Measurements from ENCODE around the gene FAM3C.

Gene FAM3C

DNA sequence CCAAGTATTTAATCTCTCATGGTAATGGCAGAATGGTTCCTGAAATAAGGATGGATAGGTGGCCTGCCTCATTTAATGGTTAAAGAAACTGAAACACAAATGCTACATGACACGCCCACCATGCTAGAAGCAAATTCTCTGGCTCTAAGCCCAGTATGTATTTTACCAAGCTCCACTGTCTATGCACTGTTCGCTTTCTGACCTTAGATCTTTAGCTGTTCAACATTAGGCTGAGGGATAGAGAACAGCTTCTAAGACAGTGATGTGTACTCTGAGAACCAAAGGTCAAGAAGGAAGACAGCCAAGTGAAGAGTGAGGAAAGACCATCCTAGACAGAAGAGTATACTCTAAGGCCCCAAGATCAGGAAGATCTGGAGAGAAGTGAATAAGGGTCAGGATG lies 26.6 kb downstream of the FAM3C start:
- peak; percentile 51 for DNase-seq (ENCODE audit: low read depth)
- TF ChIP-seq, protein P1, sequence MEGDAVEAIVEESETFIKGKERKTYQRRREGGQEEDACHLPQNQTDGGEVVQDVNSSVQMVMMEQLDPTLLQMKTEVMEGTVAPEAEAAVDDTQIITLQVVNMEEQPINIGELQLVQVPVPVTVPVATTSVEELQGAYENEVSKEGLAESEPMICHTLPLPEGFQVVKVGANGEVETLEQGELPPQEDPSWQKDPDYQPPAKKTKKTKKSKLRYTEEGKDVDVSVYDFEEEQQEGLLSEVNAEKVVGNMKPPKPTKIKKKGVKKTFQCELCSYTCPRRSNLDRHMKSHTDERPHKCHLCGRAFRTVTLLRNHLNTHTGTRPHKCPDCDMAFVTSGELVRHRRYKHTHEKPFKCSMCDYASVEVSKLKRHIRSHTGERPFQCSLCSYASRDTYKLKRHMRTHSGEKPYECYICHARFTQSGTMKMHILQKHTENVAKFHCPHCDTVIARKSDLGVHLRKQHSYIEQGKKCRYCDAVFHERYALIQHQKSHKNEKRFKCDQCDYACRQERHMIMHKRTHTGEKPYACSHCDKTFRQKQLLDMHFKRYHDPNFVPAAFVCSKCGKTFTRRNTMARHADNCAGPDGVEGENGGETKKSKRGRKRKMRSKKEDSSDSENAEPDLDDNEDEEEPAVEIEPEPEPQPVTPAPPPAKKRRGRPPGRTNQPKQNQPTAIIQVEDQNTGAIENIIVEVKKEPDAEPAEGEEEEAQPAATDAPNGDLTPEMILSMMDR (IDR thresholded peaks at IDR 0.05; ENCODE audit: low read depth, low read length, missing control alignments) = no peak
- no peak overlapping the region; the same call in 1 of the 2 replicates for H3K4me3 ChIP-seq (ENCODE audit: low read depth, low read length)

- no peak overlapping the region for H3K4me3 ChIP-seq (ENCODE audit: low read depth, low read length)
- DNase-seq (ENCODE audit: low read depth) = no peak
- TF ChIP-seq, protein P1 (IDR thresholded peaks at IDR 0.05; ENCODE audit: low read depth, low read length, missing control alignments) = peak; percentile 49
Measured at GRCh38 chr7:121366852-121367431, 29.2 kb downstream of the FAM3C start.

DNA sequence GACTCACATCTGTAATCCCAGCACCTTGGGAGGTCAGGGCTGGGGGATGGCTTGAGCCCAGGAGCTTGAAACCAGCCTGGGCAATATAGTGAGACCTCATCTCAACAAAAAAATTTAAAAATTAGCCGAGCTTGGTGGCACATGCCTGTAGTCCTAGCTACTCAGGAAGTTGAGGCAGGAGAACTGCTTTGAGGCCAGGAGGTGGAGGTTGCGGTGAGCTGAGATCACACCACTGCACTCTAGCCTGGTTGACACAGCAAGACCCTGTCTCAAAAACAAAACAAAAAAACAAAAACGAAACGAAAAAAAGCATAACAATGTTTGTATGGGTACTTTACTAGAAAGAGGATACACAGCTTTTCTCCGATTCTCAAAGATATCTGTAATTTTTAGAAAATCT lies 35.5 kb downstream of the FAM3C start:
- TF ChIP-seq, protein P1 (IDR thresholded peaks at IDR 0.05; ENCODE audit: low read depth, low read length, missing control alignments) = no peak
- H3K4me3 ChIP-seq (ENCODE audit: low read depth, low read length) = no peak overlapping the region
- no peak for DNase-seq (ENCODE audit: low read depth)

- TF ChIP-seq, protein P1 (IDR thresholded peaks at IDR 0.05; ENCODE audit: low read depth, low read length, missing control alignments) = no peak
- H3K4me3 ChIP-seq (ENCODE audit: low read depth, low read length) = no peak overlapping the region
- DNase-seq (ENCODE audit: low read depth) = no peak
Measured at GRCh38 chr7:121355574-121355973, 40.5 kb downstream of the FAM3C start.

- no peak for DNase-seq (ENCODE audit: low read depth)
- TF ChIP-seq, protein P1 (IDR thresholded peaks at IDR 0.05; ENCODE audit: low read depth, low read length, missing control alignments) = no peak
- H3K4me3 ChIP-seq (ENCODE audit: low read depth, low read length) = no peak overlapping the region
Measured at GRCh38 chr7:121352323-121352722, 43.8 kb downstream of the FAM3C start.

- H3K4me3 ChIP-seq (ENCODE audit: low read depth, low read length) = no peak overlapping the region
- TF ChIP-seq, protein P1 (IDR thresholded peaks at IDR 0.05; ENCODE audit: low read depth, low read length, missing control alignments) = no peak
- no peak for DNase-seq (ENCODE audit: low read depth)
Measured at GRCh38 chr7:121351682-121352081, 44.4 kb downstream of the FAM3C start.

DNA sequence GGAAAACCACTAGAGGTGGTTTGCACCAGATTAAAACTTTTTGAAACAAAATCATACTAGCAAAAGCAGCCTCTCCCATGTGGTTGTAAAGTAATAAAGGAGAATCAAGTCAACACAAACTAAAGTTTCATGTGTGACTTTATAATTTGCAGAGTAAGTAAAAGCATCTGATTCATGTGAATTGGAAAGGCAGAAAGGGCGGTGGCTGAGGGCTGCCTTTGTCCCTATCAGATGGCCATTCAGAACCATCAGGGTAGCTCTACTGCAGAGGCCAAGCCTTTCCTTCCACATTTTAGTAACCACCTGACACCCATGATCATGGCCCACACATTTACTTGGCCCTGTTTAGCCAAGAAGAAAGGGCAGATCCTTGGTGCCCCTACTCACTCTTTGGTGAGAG lies 51.6 kb downstream of the FAM3C start:
- TF ChIP-seq, protein P1 (IDR thresholded peaks at IDR 0.05; ENCODE audit: low read depth, low read length, missing control alignments) = no peak

More for the DNA sequence above, 51.6 kb downstream of the FAM3C start:
- no peak for DNase-seq (ENCODE audit: low read depth)
- no peak overlapping the region for H3K4me3 ChIP-seq (ENCODE audit: low read depth, low read length)

Data from GM12864 (cell line).